HEK293T (cell line): Measurements from ENCODE around the gene ARL13A.

Source experiments
- BHLHE40 ChIP-seq: fragments of 450-650 bp; IDR thresholded peaks from 2 replicates; pipeline ENCODE4 v1.6.1; 2016; ENCODE audit warnings: mild to moderate bottlenecking, moderate library complexity, borderline replicate concordance
- HDGF ChIP-seq: fragments of 450-650 bp; IDR thresholded peaks from 2 replicates; pipeline ENCODE4 v1.6.1; 2017; ENCODE audit warnings: antibody characterized with exemption, borderline replicate concordance
- SP1 ChIP-seq: fragments of 450-650 bp; IDR thresholded peaks from 2 replicates; pipeline ENCODE4 v1.6.1; 2017
- TARDBP ChIP-seq: fragments of 450-650 bp; IDR thresholded peaks from 2 replicates; pipeline ENCODE4 v1.6.1; 2016

- TF ChIP-seq BHLHE40 (no peak), SP1 (no peak), TARDBP (no peak), HDGF (no peak)
Measured at GRCh38 chrX:101029665-101030064, 60.2 kb downstream of the ARL13A start.
